ENCODE results near the gene SLC16A3.
A peak's percentile ranks its signal among the peaks of the same experiment; 100 is the strongest.

GRCh38 chr17:82228842-82229697 is at the start of gene SLC16A3:
- no peak for TF ChIP-seq CTCF (IDR thresholded peaks at IDR 0.05)
- TF ChIP-seq POLR2A (IDR thresholded peaks at IDR 0.05) = peak in 1 of 2 donors; percentile 85

Measured in heart left ventricle (tissue), 13 donors.